ENCODE data around the gene NFIA. TPM values are rescaled to one million over a fixed set of nuclear protein-coding genes. Genes with fewer than 3 reads are reported as not detected.

Gene NFIA
- polyA plus RNA-seq, 3 donors, result 1.4 to 5.3 (median 2.4) TPM

DNA sequence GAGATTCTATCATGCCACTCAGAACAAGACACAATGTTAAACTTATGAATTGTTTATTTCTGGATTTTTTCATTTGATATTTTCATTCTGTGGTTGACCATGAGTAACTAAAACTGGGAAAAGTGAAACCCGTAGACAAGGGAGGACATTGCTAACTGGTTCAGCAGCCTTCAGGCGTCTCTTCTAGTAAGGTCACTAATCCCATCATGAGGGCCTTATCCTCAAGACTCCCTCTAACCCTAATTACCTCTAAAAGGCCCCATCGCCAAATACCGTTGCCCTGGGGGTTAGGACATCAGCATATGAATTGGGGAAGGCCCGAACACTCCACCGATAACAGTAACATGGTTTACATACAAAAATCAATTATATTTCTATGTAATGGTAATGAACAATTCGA, 394.9 kb downstream of the NFIA start:
- H3K27ac Mint-ChIP-seq, result no peak overlapping the region
- no peak overlapping the region for H3K9ac ChIP-seq (ENCODE audit: insufficient read depth, low read length, poor library complexity, severe bottlenecking)
- no peaks in the 10 kb centered on the region for H3K27me3 ChIP-seq (ENCODE audit: control insufficient read depth in 2 of 2, insufficient read depth in 2 of 2, low read length in 2 of 2)
- TF ChIP-seq CTCF (IDR thresholded peaks at IDR 0.05), result no peak
- no peaks in the 10 kb centered on the region for H3K36me3 Mint-ChIP-seq
- no peaks in the 10 kb centered on the region for H3K79me2 ChIP-seq (ENCODE audit: insufficient read depth, low read length)
- no peak overlapping the region for H3K4me2 ChIP-seq (replicated peaks; ENCODE audit: extremely low read depth, low read length, poor library complexity, severe bottlenecking)
- peaks cover 11% of the 10 kb centered on the region for H3K4me1 Mint-ChIP-seq
- peaks cover 0 to 3% (median 0%) of the 10 kb centered on the region in 7 donors for H3K9me3 Mint-ChIP-seq
- intact Hi-C loops (cut with micrococcal nuclease), result no loop called here
- H3K4me3 ChIP-seq (replicated peaks in 1 of 3; ENCODE audit: low read depth in 2 of 3, low read length in 3 of 3), result no peak overlapping the region
- no peak overlapping the region for H2AFZ ChIP-seq (ENCODE audit: insufficient read depth, low read depth, low read length, poor library complexity, severe bottlenecking)
- H4K20me1 ChIP-seq (ENCODE audit: insufficient read depth, low read length), result no peaks in the 10 kb centered on the region
- no peak for DNase-seq
- no peak overlapping the region for H3K4me3 Mint-ChIP-seq
- H3K9me3 ChIP-seq (replicated peaks in 1 of 2; ENCODE audit: control insufficient read depth in 1 of 2, insufficient read depth in 1 of 2, low read length in 2 of 2), result no peaks in the 10 kb centered on the region
- 93% methylated on average over 3 of the region's 7 CpGs for WGBS (ENCODE audit: insufficient coverage)
- H3K27ac ChIP-seq (ENCODE audit: low read depth in 1 of 2, low read length in 2 of 2), result no peak overlapping the region
- H3K36me3 ChIP-seq (replicated peaks in 1 of 2; ENCODE audit: control insufficient read depth in 1 of 2, insufficient read depth in 2 of 2, low read length in 2 of 2), result no peaks in the 10 kb centered on the region
- peaks cover 0 to 3% (median 2%) of the 10 kb centered on the region in 3 donors for H3K27me3 Mint-ChIP-seq (ENCODE audit: low read depth in 3 of 3)
- H3K4me1 ChIP-seq (ENCODE audit: control insufficient read depth in 1 of 2, insufficient read depth in 2 of 2, low read length in 2 of 2), result no peaks in the 10 kb centered on the region

DNA sequence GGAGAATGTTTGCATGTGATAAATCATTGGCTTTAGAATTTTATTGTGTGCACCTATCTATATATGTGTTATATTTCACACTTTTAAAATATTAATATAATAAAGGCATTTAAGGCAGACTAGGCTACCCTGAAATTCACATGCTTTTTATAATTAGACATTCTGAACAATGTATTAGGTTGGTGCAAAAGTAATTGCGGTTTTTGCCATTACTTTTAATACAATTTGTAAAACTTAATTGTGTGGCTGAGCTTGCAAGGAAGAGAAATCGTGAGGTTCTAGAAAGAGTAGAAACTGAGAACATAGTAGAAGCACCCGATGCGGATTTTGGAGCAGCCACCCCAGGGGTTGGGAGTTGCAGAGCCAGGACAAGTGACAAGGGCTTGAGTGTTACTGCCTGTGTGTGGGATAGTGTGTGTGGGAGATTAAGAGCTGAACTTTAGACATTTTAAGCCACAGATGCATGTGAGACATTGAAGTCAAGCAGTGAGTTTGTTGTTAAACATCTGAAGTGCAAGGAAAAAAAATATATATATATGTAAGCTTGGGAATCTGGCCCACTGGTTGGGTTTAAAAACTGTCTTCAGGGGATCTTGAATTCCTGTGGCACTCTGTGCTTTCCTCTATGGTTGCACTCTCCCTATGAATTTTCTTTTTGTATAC, 398.0 kb downstream of the NFIA start:
- no peak overlapping the region for H3K4me3 ChIP-seq (replicated peaks in 1 of 3; ENCODE audit: low read depth in 2 of 3, low read length in 3 of 3)
- no peak overlapping the region for H2AFZ ChIP-seq (ENCODE audit: insufficient read depth, low read depth, low read length, poor library complexity, severe bottlenecking)
- no peak overlapping the region for H3K4me3 Mint-ChIP-seq
- no peaks in the 10 kb centered on the region for H3K9me3 Mint-ChIP-seq
- H3K36me3 ChIP-seq (replicated peaks in 1 of 2; ENCODE audit: control insufficient read depth in 1 of 2, insufficient read depth in 2 of 2, low read length in 2 of 2), result no peaks in the 10 kb centered on the region
- H3K36me3 Mint-ChIP-seq, result no peaks in the 10 kb centered on the region
- no peaks in the 10 kb centered on the region for H4K20me1 ChIP-seq (ENCODE audit: insufficient read depth, low read length)
- DNase-seq, result no peak
- H3K27me3 Mint-ChIP-seq (ENCODE audit: low read depth in 3 of 3), result peaks cover 0 to 4% (median 2%) of the 10 kb centered on the region in 3 donors
- H3K4me1 ChIP-seq (ENCODE audit: control insufficient read depth in 1 of 2, insufficient read depth in 2 of 2, low read length in 2 of 2), result no peaks in the 10 kb centered on the region
- intact Hi-C loops (cut with micrococcal nuclease), result no loop called here
- no peaks in the 10 kb centered on the region for H3K27me3 ChIP-seq (ENCODE audit: control insufficient read depth in 2 of 2, insufficient read depth in 2 of 2, low read length in 2 of 2)
- no peak overlapping the region for H3K27ac Mint-ChIP-seq
- peaks cover 12% of the 10 kb centered on the region for H3K4me1 Mint-ChIP-seq
- H3K9ac ChIP-seq (ENCODE audit: insufficient read depth, low read length, poor library complexity, severe bottlenecking), result no peak overlapping the region
- H3K4me2 ChIP-seq (replicated peaks; ENCODE audit: extremely low read depth, low read length, poor library complexity, severe bottlenecking), result no peak overlapping the region
- H3K79me2 ChIP-seq (ENCODE audit: insufficient read depth, low read length), result no peaks in the 10 kb centered on the region
- TF ChIP-seq CTCF (IDR thresholded peaks at IDR 0.05), result no peak
- H3K9me3 ChIP-seq (replicated peaks in 1 of 2; ENCODE audit: control insufficient read depth in 1 of 2, insufficient read depth in 1 of 2, low read length in 2 of 2), result no peaks in the 10 kb centered on the region
- no peak overlapping the region for H3K27ac ChIP-seq (ENCODE audit: low read depth in 1 of 2, low read length in 2 of 2)
- 95% methylated on average over 3 of the region's 4 CpGs for whole genome bisulfite sequencing (ENCODE audit: insufficient coverage)
